BLaER1 (cell line): Measurements from ENCODE around the gene SAE1.
A peak's percentile ranks its signal among the peaks of the same experiment; 100 is the strongest.

Experiments used
- H3K27ac ChIP-seq: shearing (Covaris generic); formaldehyde crosslinking; 2 replicates; pipeline ENCODE4 v1.8.1; 2022
- H3K27me3 ChIP-seq: shearing (Covaris generic); formaldehyde crosslinking; 2 replicates; pipeline ENCODE4 v1.8.1; 2022
- H3K36me3 ChIP-seq: shearing (Covaris generic); formaldehyde crosslinking; 2 replicates; pipeline ENCODE4 v1.8.1; 2022
- H3K4me1 ChIP-seq: shearing (Covaris generic); formaldehyde crosslinking; 2 replicates; pipeline ENCODE4 v1.8.1; 2022
- H3K4me2 ChIP-seq: shearing (Covaris generic); formaldehyde crosslinking; 2 replicates; pipeline ENCODE4 v1.8.1; 2022
- H3K4me3 ChIP-seq: shearing (Covaris generic); formaldehyde crosslinking; 2 replicates; pipeline ENCODE4 v1.8.1; 2022
- H3K9ac ChIP-seq: shearing (Covaris generic); formaldehyde crosslinking; 2 replicates; pipeline ENCODE4 v1.8.1; 2022
- H3K9me3 ChIP-seq: shearing (Covaris generic); formaldehyde crosslinking; 2 replicates; pipeline ENCODE4 v1.8.1; 2022
- H4K20me1 ChIP-seq: shearing (Covaris generic); formaldehyde crosslinking; 2 replicates; pipeline ENCODE4 v1.8.1; 2022
- Cebpa-rat ChIP-seq: shearing (Covaris generic); IDR thresholded peaks from 2 replicates; pipeline ENCODE4 v1.8.1; 2022

SAE1 gene

DNA sequence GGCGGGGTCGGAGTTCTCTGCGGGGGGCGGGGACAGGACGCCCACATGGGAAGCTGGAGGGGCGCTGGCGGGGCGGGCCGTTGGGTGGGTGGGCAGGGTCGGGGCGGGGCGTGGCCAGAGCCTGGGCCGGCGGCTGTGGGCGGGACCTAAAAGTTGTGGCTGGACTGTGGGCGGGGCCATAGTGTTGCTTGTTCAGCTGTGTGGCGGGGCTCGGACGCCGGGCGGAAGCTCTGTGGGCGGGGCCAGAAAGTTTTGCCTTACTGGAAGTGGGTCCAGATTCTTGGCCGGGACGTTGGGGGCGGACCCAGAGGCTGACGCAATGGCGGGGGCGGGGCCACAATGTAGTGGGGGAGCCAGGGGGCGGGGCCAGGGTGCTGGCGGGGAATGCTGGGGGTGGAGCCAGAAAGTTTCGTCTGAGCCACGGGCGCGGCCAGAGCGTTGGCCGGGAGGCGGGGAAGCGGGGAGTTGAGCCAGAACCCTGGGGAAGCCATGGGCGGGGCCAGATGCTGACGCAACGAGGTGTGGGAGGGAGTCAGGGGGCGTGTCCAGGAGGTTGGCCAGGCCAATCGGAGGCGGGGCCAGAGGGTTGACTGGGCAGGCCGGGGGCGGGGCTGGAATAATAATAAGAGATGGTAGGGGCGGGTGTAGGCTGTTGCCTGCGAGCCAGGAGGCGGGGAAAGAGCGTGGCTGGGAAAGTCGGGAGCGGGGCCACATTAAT lies 126.2 kb downstream of the SAE1 start:
- no peaks in the 10 kb centered on the region for H3K27me3 ChIP-seq
- H3K4me1 ChIP-seq: peaks cover 29% of the 10 kb centered on the region
- H3K4me2 ChIP-seq: peak overlapping the region; percentile 100
- H3K9me3 ChIP-seq: no peaks in the 10 kb centered on the region
- H3K4me3 ChIP-seq: peak overlapping the region; percentile 74
- peak overlapping the region; percentile 98 for H3K27ac ChIP-seq
- H3K36me3 ChIP-seq: peaks cover 36% of the 10 kb centered on the region
- H4K20me1 ChIP-seq: peaks cover 40% of the 10 kb centered on the region
- peak overlapping the region; percentile 90 for H3K9ac ChIP-seq
- TF ChIP-seq Cebpa-rat: peak; percentile 67; the same call in 1 of the 2 replicates

DNA sequence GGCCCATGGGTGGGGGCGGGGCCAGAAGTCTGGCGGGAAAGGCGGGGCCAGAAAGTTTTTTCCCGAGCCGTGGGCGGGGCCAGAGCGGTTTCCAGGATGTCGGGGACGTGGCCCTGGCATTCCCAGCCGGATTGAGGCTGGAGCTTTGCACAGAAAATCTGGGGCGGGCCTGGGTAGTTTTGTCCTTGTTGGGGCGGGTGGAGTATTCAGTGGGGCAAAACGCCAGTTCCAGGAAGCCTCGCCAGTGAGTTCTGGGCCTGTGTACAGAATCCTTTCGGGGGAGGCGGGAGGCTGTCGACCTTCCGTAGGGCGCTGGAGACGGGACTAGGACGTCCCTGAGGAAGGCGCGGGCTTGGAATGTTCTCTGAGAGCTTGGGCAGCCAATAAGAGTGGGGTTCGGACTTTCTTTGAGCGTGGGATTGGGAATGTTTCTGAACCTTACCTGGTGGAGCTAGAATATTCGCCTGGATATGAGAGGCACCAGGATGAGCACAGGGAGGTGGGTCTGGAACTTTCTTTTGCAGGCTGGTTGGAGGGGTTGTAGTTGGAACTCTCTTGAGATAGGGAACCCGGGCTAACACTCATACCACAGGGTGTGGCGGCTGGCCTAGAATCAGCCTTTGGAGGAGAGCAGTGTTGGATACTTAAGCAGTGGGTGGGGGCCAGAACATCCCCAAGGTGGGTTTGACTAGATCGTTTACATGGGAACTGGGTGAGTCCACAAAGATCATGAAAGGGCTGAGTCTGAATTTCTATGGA lies 127.0 kb downstream of the SAE1 start:
- TF ChIP-seq Cebpa-rat: no peak
- Histone ChIP-seq H3K27me3 (no peaks in the 10 kb centered on the region), H3K4me2 (peak overlapping the region; percentile 100), H3K9ac (peak overlapping the region; percentile 85), H3K27ac (peak overlapping the region; percentile 70), H3K4me1 (peaks cover 37% of the 10 kb centered on the region), H4K20me1 (peaks cover 40% of the 10 kb centered on the region), H3K9me3 (no peaks in the 10 kb centered on the region), H3K36me3 (peaks cover 44% of the 10 kb centered on the region), H3K4me3 (peak overlapping the region; percentile 74)

DNA sequence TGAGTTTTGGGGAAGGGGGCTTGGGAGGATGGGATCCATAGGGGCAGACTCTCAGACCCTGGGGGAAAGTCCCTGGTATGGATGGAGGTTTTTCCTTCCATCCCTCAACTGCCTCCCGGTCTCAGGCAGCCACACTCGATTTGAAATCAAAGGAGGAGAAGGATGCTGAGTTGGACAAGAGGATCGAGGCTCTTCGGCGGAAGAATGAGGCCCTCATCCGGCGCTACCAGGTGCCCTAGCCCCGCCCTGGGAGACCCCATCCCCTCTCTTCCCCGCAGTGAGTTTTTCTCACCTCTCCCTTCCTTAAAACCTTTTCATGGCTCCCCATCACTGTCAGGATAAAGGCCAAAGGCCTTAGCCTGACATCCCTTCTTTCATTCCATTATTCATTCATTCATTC lies 127.8 kb downstream of the SAE1 start:
- Histone ChIP-seq H3K9ac (peak overlapping the region; percentile 85; the same call in 1 of the 2 replicates), H3K27ac (peak overlapping the region; percentile 70; the same call in 1 of the 2 replicates)
- TF ChIP-seq Cebpa-rat: no peak

DNA sequence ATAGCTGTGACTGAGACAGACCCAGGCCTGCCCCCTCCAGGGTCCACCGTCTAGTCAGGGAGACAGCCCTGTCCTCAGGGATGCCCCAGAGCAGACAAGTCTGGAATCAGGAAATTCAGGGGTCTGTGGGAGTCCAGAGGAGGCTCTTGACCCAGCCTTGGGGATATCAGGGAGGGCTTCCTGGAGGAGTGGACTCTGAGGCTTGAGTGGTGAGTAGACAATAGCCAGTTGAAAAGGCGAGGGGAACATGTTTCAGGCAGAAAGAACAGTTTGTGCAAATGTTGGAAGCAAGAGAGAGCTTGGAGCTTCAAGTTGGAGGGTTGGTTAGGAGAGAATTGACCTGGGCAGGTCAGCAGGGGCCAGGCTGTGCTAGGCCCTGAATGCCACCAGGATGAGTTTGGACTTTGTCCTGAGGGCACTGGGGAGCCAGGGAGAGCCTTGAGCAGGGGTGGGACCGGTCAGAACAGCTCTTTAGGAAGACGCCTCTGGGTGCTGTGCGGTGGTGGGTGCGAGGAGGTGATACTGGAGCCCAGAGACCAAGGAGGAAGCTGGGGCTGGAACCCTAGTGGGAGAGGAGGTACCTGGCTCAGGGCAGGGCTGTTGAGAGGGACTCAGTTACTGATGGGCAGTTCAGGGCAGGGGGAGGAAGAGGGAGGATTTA lies 128.4 kb downstream of the SAE1 start:
- no peak for TF ChIP-seq Cebpa-rat
- H3K9ac ChIP-seq: no peak overlapping the region
- no peaks in the 10 kb centered on the region for H3K9me3 ChIP-seq
- peaks cover 40% of the 10 kb centered on the region for H4K20me1 ChIP-seq
- H3K4me3 ChIP-seq: no peak overlapping the region
- no peak overlapping the region for H3K27ac ChIP-seq
- no peak overlapping the region for H3K4me2 ChIP-seq
- peaks cover 44% of the 10 kb centered on the region for H3K4me1 ChIP-seq
- no peaks in the 10 kb centered on the region for H3K27me3 ChIP-seq
- H3K36me3 ChIP-seq: peaks cover 54% of the 10 kb centered on the region

More for the DNA sequence above, 127.8 kb downstream of the SAE1 start:
- Histone ChIP-seq H3K36me3 (peaks cover 51% of the 10 kb centered on the region), H3K4me1 (peaks cover 44% of the 10 kb centered on the region), H3K4me3 (peak overlapping the region; percentile 74; the same call in 1 of the 2 replicates), H3K27me3 (no peaks in the 10 kb centered on the region), H3K9me3 (no peaks in the 10 kb centered on the region), H4K20me1 (peaks cover 40% of the 10 kb centered on the region), H3K4me2 (peak overlapping the region; percentile 100)
